ENCODE data around the gene CCDC47.

The CCDC47 gene

DNA sequence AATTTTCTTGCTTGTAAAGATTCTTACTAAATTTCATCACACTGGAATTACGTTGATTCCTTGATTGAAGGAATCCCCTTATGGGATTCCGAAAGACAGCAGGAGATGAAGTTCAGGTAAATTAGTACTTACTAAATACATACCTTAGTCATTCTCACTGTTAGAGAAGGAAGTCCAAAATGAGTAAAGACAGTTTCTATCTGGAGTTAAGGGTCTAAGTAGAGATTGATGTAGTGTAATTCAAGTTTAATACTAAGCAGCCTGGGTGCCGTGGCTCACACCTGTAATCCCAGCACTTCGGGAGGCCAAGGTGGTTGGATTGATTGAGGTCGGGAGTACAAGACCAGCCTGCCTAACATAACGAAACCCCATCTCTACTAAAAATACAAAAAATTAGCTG is 10.1 kb upstream of the CCDC47 start:
- DNase-seq (ENCODE audit: low read depth in 2 of 2) = no peak

DNA sequence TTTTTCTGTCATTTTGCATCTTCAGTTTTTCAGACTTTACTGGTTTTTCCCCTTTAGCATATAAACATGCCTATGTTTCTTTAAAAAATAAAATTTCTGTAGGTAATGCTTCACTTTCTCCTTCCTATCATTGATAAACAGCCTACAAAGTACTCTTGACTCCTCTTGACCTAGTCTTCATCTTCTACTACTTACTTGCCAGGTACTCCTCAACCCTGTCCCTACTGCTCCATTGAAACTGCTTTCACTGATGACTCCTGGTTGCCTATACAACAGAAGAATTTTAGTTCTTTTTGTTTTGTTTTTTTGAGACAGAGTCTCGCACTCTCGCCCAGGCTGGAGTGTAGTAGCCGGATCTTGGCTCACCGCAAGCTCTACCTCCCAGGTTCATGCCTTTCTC is 7.5 kb upstream of the CCDC47 start:
- DNase-seq (ENCODE audit: low read depth in 2 of 2) = no peak

DNA sequence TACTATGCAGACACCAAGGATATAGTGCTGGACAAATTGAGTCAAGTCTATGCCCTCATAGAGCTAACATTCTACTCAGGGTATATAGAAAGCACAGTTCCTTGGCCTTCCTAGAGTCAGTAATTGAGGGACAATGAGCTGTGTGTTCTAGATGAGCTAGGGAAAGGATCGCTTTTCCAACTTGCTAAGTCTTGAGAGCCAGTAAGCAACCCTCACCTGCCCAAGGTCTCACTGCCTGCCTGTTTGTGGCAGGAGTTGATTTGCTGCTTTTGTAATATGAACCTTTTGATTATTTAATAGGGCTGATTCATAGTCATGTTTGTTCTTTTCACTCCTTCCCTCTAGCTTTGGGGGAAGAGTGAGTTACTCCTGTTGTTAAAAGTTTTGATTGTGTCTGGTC is 7.1 kb upstream of the CCDC47 start:
- DNase-seq (ENCODE audit: low read depth in 2 of 2) = no peak

DNA sequence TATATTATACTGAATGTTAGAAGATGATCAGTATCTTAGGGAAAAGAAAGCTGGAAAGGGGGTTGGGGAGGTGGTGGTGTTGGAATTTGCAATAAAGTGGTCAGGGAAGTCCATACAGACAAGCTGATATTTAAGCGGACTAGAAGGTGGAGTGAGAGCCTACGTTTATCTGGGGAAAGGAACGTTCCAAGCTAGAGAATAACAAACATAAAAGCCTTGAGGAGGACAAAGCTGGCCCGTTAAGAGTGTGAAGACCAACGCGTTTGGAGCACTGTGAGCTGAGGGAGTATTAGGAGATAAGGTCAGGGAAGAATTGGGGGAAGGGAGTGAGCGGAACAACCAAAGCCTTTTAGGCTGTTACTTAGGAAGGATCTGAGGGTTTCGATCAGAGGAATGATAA is 2.0 kb upstream of the CCDC47 start:
- DNase-seq (ENCODE audit: low read depth in 2 of 2) = no peak

DNA sequence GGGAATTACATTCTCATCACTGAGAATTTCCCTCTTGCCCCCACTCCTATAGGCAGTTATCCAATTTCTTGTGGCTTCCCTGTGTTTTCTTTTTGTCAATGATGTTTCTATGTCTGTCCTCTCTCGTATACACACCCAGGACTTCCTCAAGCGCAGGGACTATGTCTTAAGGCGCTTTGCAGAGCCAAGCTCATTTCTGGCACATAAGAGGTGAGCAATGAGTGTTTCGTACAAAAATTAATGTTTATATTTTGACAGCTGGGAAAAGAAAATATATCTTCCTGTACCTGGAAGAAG is 1.5 kb upstream of the CCDC47 start:
- DNase-seq (ENCODE audit: low read depth in 2 of 2) = no peak

DNA sequence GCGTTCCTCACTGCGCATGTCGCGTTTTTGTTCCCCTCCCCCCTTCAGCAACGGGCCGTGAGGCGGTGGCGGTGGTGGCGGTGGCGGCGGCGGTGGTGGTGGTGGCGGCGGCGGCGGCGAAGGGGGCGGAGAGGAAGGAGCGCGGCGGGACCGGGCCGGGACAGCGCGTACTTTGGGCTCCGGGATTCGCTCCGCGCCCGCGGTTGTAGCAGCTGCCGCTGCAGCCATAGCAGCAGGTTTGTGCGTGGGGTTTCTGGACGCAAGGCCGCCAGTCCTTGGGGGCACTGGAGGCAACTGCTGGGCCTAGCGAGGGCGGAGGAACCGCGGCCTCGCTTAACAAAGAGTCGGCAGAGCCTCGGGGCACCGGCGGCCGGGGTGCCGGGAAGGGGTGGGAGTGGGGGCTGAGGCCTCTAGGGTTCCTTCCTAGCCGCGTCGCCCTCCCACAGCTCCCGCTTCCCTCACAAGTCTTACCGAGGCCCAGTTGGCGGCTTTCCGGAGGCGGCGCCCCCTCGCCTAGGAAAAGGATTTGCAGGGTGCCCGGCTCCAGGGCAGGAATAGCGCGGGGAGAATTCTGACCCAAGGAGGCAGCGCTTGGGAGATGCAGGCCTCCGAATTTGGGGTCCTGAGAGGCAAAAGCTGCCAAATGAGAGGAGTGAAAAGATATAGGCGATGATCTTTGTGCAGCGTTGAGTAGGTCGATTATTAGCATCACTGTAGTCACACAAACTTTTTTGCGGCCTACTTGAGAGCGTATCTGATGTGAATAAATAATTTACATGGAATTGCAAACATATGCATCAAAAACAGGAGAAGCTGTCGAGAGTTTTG is 958 bp upstream of the CCDC47 start, which contains the start of gene DDX42:
TSS of gene DDX42 (plus strand) at position 30 of the 828 bp plus-strand sequence. CDS start 12,880 bp downstream, outside the sequence.
- DNase-seq (ENCODE audit: low read depth in 2 of 2) = peak in 1 of 2 donors; percentile 84

DNA sequence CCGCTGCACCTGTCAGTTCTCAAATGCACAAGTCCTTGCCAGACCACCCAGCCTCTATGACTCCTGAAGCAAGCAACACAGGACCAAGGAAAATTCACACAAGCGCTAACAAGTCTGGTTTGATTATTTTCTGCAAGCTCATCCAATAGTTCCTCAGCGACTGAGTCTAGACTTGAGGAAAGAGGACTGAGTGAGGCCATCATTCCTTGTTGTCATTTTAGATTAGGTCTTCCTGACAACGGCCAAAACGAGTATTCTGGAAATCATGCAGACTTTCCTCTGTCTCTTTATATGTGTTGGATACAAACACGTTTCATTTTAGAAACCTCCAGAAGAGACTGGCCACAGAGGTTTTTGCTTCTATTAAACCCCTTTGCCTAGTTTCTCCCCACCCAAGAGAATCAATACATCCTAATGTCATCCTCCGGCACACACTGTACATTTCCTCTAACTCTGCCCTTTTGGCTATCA is 561 bp downstream of the CCDC47 start:
- no peak for DNase-seq (ENCODE audit: low read depth in 2 of 2)

DNA sequence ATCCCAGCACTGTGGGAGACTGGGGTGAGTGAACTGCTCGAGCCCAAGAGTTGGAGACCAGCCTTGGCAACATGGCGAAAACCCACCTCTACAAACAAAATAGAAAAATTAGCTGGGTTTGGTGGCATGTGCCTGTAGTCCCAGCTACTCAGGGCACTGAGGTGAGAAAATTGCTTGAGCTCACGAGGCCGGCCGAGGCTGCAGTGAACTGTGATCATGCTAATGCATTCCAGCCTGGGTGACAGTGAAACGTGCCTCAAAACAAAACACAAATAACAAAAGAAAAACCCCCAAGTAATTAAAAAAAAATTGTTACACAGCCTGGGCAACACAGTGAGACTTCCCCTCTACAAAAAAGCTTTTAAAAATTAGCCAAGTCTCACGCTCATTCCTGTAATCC is 5.0 kb downstream of the CCDC47 start:
- DNase-seq (ENCODE audit: low read depth in 2 of 2) = no peak

DNA sequence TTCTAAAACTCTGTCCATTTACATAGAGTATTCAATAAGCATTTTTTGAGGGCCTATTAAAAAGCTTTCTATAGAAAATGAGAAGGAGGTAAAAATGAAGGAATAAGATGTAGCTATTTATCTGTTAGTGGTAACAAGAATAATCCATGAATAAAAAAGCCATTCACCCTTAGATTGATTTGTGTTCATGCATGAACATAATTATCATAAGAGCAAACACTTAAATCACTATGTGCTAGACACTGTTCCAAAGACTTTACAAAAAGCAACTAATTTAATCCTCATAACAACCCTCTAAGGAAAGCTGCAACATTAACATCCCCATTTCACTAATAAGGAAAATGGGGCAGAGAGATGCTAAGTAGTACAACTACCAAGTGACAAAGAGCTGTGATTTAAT is 6.6 kb downstream of the CCDC47 start:
- no peak for DNase-seq (ENCODE audit: low read depth in 2 of 2)

DNA sequence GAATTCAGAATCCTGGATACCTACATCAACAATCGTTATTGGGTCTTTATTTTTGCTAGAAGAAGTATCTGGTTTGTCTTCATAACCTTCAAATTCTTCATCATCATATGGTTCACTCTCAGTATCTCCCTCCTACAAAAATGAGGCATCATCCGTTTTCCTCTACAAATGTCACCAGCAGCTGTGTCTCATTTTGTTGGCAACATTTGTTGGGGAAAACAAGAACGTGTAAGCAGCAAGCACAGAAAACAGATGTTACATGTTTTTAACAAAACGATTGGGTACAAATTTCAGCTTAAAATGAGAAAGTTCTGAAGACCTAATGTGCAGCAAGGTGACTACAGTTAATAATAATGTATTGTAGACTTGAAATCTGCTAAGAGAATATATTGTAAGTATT is 8.7 kb downstream of the CCDC47 start:
- DNase-seq (ENCODE audit: low read depth in 2 of 2) = no peak

DNA sequence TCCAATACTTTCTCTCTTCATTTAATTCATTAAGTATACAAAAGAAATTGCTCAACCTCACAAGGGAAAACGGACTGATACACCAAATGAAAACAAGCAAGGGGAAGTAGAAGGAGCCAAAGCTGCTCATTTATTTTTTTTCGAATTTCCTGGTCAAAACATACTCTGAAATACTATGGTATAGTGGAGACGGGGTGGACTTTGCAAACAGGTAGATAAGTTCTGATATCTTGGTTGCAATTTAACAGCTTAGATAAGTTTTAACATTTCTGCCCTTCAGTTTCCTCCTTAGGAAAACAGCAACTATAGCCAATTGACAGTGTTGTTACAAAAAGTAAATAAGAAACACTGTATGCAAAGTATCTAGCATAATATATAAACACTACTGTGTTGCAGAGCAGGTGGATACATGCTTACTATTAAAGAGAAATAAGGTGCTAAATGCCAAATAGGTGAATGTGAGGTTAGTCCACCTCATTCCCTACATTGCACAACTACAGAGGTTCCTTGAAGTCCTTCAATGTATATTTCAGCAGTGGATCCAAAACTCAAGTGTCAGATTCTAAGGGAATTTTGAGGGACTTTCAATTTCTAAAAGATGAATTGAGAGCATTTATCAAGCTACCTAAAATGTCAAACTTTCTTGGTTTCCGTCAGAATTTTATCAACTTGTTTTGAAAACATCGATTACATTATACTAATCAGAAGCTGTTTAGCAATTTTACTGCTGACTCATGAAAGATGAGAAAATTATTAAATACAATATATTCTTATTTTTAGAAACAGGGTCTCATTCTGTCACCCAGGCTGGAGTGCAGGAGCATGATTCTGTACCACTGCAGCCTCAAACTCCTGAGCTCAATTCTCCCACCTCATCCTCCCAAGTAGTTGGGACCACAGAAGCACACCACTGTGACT is 11.0 kb downstream of the CCDC47 start:
- no peak for DNase-seq (ENCODE audit: low read depth in 2 of 2)

DNA sequence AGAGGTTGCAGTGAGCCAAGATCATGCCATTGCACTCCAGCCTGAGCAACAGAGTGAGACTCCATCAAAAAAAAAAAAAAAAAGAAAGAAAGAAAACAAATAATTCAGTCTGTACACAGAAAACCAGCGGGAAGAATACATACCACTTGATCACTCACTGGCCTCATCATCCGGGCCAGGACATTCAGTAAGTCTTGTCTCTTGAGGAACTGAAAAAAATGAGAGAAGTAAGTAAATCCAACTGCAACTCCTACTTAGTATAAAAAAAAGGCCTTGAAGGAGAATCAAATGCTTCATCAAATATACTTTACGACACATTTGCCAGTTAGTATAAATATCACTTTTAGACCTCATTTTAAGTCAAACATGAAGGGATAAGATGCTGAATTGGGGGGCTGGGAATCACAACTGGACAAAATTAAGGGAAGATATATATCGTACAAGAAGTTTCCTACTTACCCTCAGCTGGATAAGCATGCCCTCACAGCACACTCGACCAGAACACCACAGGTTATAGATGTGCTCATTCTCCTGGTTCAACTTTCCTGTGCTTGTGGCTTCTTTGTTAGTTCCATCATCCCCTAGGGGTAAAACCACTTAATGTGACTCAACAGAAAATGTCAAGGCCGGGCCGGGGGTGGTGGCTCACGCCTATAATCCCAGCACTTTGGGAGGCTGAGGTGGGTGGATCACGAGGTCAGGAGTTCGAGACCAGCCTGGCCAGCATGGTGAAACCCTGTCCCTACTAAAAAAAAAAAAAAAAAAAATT is 12.4 kb downstream of the CCDC47 start:
- no peak for DNase-seq (ENCODE audit: low read depth in 2 of 2)

DNA sequence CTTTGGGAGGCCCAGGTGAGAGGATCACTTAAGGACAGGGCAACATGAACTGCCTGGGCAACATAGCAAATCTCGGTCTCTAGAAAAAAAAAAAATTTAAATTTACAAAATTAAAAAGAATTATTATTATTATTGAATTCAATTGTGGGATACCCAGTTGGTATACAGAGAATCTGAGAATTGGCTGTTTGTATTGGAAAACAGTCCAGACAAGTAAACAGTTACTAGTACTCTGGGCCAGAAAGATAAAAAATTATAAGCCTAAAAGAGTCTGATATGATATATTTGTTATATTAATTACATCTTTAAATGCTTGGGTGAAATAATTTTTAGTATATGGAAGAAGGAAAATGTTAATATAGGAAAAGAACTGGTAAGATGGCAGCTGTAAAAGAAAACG is 15.0 kb downstream of the CCDC47 start:
- DNase-seq (ENCODE audit: low read depth in 2 of 2) = no peak

DNA sequence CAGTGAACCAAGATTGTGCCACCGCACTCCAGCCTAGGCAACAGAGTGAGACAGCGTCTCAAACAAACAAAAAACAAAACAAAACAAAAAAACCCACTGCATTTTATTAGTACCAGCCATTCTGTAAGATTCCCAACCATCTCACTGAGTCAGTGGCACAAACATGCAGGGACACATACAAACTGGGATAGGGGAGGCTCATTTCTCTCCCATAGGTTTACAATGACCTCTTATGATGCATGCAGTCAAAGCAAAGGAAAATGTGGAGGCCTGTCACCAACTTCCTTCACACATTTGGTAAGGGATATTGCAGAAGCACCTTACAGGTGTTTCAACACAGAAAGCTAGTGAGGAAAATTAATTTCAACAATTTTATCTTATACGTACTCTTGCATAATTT is 19.4 kb downstream of the CCDC47 start:
- no peak for DNase-seq (ENCODE audit: low read depth in 2 of 2)

DNA sequence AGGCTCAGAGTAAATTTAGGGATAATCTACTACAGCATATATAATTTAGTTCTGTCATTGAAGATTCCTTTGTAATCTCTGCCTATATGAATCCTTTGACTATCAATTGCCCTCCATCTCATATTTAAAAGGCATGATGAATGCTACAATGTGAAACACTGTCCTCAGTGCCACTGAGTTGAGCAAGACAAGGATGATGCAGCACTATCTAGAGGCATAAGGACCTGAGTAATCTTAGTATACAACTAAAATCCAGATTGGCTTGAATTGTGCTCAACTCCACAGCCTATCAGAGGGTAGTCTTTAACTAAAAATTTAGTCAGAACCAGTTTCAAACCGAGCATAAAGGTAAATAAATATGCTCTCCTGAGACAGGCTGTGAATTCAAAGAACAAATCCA is 20.2 kb downstream of the CCDC47 start:
- DNase-seq (ENCODE audit: low read depth in 2 of 2) = no peak

DNA sequence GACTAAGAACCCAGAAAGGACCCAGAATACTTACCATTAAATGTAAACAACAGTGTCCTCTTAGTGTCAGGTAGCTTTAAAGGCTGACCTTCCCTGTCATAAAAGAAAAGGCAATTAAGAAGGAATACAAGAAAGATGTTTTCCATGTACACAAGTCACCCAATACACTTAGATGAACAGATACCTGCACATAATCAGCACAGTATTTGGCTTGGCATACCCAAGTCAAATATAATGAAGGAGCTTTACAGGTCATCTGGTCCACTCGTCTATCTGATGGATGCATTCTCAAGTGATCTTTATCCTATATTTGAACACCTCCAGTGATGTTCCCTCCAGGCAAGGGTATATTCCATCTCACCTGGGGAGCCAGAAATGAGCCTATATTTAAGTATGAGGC is 20.7 kb downstream of the CCDC47 start:
- no peak for DNase-seq (ENCODE audit: low read depth in 2 of 2)

DNA sequence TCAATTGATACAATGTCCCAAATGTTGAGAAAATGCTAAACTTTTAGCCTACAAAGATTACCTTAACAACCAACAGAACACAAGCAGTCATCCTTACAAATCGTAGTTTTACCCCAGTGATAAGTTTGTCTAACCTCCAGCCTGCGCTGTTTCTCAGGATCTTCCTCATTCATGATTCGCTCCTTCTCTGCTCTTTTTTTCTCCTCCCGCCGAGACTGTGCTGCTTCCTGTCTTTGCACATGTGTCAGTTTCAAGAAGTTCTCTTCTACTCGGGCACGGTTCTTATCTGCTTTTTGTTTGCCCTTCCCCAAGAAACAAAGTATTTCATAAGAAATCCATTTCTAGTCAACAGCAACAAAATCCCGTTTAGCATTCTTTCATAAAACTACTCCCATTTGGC is 21.6 kb downstream of the CCDC47 start:
- no peak for DNase-seq (ENCODE audit: low read depth in 2 of 2)

DNA sequence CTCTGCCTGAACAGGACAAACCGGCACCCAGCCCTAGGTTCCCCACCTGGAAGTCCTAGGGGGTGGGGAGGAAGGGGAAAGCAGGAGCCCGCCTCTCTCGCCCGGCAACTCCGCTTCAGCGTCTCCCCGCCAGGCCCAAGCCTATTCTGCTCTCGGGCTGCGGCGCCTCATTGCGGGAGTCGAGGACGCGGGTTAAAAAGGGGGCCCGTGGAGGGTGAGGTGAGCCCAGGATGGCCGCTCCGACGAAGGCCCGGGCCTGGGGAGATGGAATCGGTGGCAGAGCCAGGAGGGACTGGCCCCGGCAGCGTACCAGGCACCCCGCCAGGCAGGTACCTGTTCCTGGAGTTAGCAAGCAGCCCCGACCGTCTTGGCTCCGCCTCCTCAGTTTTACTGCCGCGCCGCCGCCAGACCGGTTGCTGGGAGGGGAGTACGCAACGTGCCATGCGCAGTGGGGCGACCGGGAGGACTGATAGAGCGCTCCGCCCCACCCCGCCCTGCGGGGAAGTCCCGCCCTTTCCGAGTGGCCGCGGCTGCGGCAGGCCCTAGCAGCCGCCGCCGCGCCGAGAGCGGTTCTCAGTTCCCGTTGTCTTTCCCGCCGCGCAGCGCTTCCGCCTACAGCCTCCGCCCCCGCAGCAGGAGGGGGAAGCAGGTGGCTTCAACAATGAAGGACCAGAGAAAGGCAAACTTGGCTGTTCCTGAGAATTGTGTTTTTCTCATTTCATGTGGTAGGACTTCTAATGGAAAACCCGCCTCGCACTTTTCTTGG is 31.8 kb downstream of the CCDC47 start, which contains the start of gene STRADA:
TSS of gene STRADA (minus strand) at position 392 of the 766 bp plus-strand sequence. CDS start 13,430 bp downstream, outside the sequence.
- peak; percentile 97 to 99 for DNase-seq (ENCODE audit: low read depth in 2 of 2)

DNA sequence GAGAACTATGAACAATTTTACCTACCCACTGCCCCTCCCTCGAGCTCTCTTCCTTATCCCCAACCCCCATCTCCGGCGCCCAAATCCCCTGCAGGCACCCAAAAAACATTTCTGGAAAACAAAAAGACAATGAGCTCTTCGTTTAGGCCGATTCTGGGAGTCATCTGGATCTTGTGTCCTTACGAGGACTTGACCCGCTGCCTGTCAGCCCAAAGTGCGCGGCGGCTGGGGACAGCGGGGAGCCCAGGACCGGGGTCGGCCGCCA is 32.3 kb downstream of the CCDC47 start:
- no peak for DNase-seq (ENCODE audit: low read depth in 2 of 2)

DNA sequence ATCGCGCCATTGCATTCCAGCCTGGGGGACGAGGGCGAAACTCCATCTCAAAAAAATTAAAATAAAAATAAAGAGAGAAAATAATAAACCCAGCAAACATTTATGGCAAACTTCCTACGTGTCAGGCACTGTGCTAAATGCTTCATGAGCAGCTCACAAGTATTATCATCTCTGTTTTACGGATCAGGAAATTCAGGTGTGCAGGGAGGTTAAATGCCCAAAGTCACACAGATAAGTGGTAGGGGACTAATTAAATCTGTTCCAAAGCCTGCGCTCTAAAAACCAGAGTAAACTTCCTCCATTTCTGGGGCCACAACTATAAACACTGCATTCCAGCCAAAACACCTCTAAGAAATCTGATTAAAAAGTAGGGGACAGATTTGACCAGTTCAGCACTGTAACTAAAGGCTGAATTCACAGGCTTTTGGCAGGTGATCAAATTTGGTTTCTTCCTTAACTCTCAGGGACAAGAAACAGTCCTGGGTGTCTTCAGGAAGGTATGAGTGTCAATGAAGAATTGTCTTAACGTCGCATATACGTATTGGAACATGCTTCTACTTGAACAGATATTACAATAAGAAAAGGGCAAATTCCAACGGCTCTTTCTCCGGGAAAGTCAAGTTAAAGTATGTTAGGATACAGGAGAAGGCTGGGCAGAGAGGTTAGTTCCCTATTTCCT is 32.8 kb downstream of the CCDC47 start:
- no peak for DNase-seq (ENCODE audit: low read depth in 2 of 2)

DNA sequence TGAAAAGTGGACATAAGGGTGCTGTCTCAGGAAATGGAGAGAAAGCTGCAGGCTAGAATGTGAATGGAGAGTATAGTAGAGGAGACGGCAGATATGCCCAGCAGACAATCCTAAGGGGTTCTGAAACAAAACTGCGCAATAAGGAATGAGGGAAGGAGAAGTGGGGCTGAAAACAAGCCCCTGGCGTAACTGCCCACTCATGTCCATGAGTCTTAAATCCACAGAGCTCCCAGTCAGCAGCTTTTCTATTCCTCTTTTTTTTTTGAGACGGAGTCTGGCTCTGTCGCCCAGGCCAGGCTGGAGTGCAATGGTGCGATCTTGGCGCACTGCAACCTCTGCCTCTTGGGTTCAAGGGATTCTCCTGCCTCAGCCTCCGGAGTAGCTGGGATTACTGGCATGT is 37.7 kb downstream of the CCDC47 start:
- no peak for DNase-seq (ENCODE audit: low read depth in 2 of 2)

Data from stimulated activated CD4-positive, alpha-beta T cell treated with anti-CD3 and anti-CD28 coated beads, Interleukin-1b, Interleukin-23, amount 100 ng/mL, for 4 hours (primary cell).